Neural crest cell (in vitro differentiated cells): Measurements from ENCODE around the gene STARD10. TPM values are rescaled to one million over a fixed set of nuclear protein-coding genes. Genes with fewer than 3 reads are reported as not detected.

Source experiments
- DNase-seq: peaks from one replicate; pipeline ENCODE4 v3.0.0; 2021; ENCODE audit warnings: low read depth, mixed read lengths, low spot score
- H3K27ac Mint-ChIP-seq: one replicate; pipeline ENCODE4 v1.8.0; 2021; ENCODE audit warnings: mild to moderate bottlenecking, mixed read lengths; ENCODE audit not compliant: unreplicated experiment
- H3K27me3 Mint-ChIP-seq: 2 replicates; pipeline ENCODE4 v1.8.0; 2021; ENCODE audit warnings: low read depth, mild to moderate bottlenecking, mixed read lengths
- H3K36me3 Mint-ChIP-seq: 2 replicates; pipeline ENCODE4 v1.8.0; 2021; ENCODE audit warnings: low read depth, mild to moderate bottlenecking, mixed read lengths
- H3K4me1 Mint-ChIP-seq: 2 replicates; pipeline ENCODE4 v1.8.0; 2021; ENCODE audit warnings: mixed read lengths
- H3K4me3 Mint-ChIP-seq: one replicate; pipeline ENCODE4 v1.8.0; 2021; ENCODE audit warnings: mild to moderate bottlenecking, mixed read lengths
- H3K9me3 Mint-ChIP-seq: 2 replicates; pipeline ENCODE4 v1.8.0; 2021; ENCODE audit warnings: mixed read lengths
- microRNA-seq: library from miRNA; unstranded; fragments of <30 nt; microRNA quantifications from one replicate; pipeline ENCODE4, GENCODE V29; 2020
- total RNA-seq: library from RNA; stranded (reverse); gene quantifications from 2 replicates; pipeline ENCODE4 v1.2.1, GENCODE V29; 2021
- TF ChIP-seq, protein P1 (sequence below): fragments of 200-600 bp; sonication (generic); conservative IDR thresholded peaks from 2 replicates; pipeline ENCODE4 v1.5.0; 2021; ENCODE audit warnings: antibody characterized with exemption, mild to moderate bottlenecking

STARD10 gene
- total RNA-seq, 1 donor from 2014 or later = 12.6 TPM

GRCh38 chr11:72704783-72705265 is 89.0 kb downstream of the STARD10 start:
- Mint-ChIP-seq H3K9me3 (no peaks in the 10 kb centered on the region), H3K4me1 (peaks cover 12% of the 10 kb centered on the region), H3K27me3 (no peaks in the 10 kb centered on the region), H3K36me3 (no peaks in the 10 kb centered on the region), H3K27ac (no peak overlapping the region), H3K4me3 (no peak overlapping the region)
- TF ChIP-seq, protein P1, sequence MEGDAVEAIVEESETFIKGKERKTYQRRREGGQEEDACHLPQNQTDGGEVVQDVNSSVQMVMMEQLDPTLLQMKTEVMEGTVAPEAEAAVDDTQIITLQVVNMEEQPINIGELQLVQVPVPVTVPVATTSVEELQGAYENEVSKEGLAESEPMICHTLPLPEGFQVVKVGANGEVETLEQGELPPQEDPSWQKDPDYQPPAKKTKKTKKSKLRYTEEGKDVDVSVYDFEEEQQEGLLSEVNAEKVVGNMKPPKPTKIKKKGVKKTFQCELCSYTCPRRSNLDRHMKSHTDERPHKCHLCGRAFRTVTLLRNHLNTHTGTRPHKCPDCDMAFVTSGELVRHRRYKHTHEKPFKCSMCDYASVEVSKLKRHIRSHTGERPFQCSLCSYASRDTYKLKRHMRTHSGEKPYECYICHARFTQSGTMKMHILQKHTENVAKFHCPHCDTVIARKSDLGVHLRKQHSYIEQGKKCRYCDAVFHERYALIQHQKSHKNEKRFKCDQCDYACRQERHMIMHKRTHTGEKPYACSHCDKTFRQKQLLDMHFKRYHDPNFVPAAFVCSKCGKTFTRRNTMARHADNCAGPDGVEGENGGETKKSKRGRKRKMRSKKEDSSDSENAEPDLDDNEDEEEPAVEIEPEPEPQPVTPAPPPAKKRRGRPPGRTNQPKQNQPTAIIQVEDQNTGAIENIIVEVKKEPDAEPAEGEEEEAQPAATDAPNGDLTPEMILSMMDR = no peak
- no peak for DNase-seq

Small RNA genes lying within 50 kb of the gene (microRNA-seq; reads per million reads assigned to microRNA genes)
- not detected for gene MIR4692

Other genes with a start within 250 kb of the STARD10 start
- gene PDE2A, start 119.6 kb downstream of the STARD10 start, total RNA-seq = 2.0 and 3.0 TPM in 2 replicates
- gene ARAP1, start 41.6 kb downstream of the STARD10 start, total RNA-seq = 79.0 and 80.7 TPM in 2 replicates
- 22.7 and 24.5 TPM in 2 replicates for gene ATG16L2, start 20.4 kb upstream of the STARD10 start, total RNA-seq